Left kidney (tissue), 8 donors: Measurements from ENCODE around the gene ZMYND12. TPM values are rescaled to one million over a fixed set of nuclear protein-coding genes. Genes with fewer than 3 reads are reported as not detected.
A peak's percentile ranks its signal among the peaks of the same experiment; 100 is the strongest.
"Not testable (repeated sequence)": the region's sequence is repeated elsewhere in the genome, so short reads cannot be mapped to it uniquely, and the experiment has no call there.

ENCODE experiments used
- DNase-seq: peaks from one replicate; pipeline ENCODE4 v3.0.0-alpha.2; 2013
- long read RNA-seq, 8 donors: transcript quantifications; one replicate each; lab custom pipeline, GENCODE V29; 2026
- polyA plus RNA-seq: library from polyadenylated mRNA; unstranded; fragments of 120-200 nt; gene quantifications from one replicate; pipeline ENCODE4 v1.2.1, GENCODE V29; 2013; ENCODE audit not compliant: insufficient read length

ZMYND12 gene, protein sequence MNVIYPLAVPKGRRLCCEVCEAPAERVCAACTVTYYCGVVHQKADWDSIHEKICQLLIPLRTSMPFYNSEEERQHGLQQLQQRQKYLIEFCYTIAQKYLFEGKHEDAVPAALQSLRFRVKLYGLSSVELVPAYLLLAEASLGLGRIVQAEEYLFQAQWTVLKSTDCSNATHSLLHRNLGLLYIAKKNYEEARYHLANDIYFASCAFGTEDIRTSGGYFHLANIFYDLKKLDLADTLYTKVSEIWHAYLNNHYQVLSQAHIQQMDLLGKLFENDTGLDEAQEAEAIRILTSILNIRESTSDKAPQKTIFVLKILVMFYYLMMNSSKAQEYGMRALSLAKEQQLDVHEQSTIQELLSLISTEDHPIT
- 5.1 TPM for polyA plus RNA-seq
- long read RNA-seq, donor 1: 0 reads
- long read RNA-seq, donor 2: 0 reads
- long read RNA-seq, donor 3, partial matches to known transcripts: 9 of 66 reads
- long read RNA-seq, donor 3, other reads (novel, unspliced or antisense): 57 of 66 reads
- long read RNA-seq, donor 4: 0 reads
- long read RNA-seq, donor 5, partial matches to known transcripts: 82 of 142 reads
- long read RNA-seq, donor 5, other reads (novel, unspliced or antisense): 60 of 142 reads
- long read RNA-seq, donor 6, partial matches to known transcripts: 0 of 1 reads
- long read RNA-seq, donor 6, other reads (novel, unspliced or antisense): 0 of 1 reads
- long read RNA-seq, donor 7, partial matches to known transcripts: 0 of 1 reads
- long read RNA-seq, donor 7, other reads (novel, unspliced or antisense): 0 of 1 reads
- long read RNA-seq, donor 8, partial matches to known transcripts: 0 of 1 reads
- long read RNA-seq, donor 8, other reads (novel, unspliced or antisense): 0 of 1 reads

- DNase-seq: peak; percentile 90
These were observed at the start of gene ZMYND12, which contains the start of gene PPCS for GRCh38 chr1:42456010-42456753. ZMYND12 (minus strand) TSS chr1:42456022; CDS start chr1:42455997, 25 bp downstream. PPCS (plus strand) TSS chr1:42456543; CDS start chr1:42456566, 23 bp downstream.

GRCh38 chr1:42504535-42505128 lies 48.8 kb upstream of the ZMYND12 start:
- DNase-seq: no peak

GRCh38 chr1:42502031-42502430 lies 46.2 kb upstream of the ZMYND12 start:
- not testable (repeated sequence) for DNase-seq

DNA sequence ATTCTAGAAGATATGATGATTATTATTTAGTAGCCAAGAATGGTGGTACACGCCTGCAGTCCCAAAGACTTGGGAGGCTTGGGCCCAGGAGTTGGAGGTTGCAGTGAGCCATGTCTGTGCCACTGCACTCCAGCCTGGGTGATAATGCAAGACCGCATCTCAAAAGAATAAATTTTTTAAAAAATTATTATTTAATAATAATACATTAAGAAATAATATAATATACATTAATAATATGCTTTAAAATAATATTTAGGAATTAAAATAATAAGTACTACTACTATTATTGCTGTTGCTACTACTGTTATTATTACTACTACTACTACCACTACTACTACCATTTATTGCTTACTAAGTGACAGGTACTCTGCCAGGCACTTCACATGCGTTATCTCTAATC lies 34.4 kb upstream of the ZMYND12 start:
- no peak for DNase-seq

DNA sequence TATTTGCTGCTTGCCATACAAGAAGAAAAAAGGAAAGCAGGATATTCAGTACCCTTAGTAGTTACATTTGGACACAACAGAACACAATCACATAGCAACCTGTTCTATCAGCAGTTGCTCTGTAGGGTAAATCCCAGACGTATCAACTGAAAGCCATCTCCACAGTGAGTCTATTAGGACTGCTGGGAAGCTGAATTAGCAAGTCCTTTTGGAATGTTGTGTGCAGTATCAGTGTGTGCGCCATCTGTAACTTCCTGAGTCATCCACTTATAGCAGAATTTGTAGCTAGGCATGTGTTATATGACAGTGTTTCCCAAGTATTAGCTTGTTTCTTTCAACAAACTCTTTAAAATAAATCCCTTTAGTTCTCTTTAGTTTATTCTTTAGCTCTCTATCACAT lies 28.6 kb upstream of the ZMYND12 start:
- no peak for DNase-seq

GRCh38 chr1:42482635-42483153 lies 26.9 kb upstream of the ZMYND12 start:
- no peak for DNase-seq

DNA sequence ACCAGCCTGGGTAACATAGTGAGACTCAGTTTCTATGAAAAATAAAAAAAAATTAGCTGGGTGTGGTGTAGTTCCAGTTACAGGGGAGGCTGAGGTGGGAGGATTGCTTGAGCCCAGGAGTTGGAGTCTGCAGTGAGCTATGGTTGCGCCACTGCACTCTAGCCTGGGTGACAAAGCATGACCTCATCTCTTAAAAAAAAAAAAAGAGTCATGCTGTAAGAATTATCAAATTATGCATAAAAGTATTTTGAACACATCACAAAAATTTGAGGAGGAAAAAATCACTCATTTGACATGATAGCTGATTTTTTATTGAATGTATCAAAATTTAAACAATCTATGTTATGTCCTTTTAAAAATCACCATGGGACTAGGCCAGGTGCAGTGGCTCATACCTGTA lies 25.1 kb upstream of the ZMYND12 start:
- DNase-seq: no peak

GRCh38 chr1:42479621-42480020 lies 23.8 kb upstream of the ZMYND12 start:
- DNase-seq: no peak

DNA sequence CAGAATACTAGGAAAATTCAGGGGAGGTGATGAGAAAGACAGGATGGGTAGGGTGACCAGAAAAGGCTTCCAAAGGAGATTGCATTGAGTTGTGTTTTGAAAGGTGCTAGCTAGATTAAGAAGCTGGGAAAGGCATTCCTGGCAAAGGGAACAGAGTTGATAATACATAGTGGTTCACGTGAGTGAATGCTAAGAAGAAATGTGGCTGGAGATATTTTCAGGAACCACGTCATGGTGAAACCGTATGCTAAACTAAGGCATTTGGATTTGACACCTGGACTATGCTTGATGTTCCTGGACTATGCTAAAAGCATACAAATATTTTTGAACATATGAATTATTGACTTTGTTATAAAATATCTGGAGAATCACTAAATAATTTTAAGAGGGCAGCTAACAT lies 22.0 kb upstream of the ZMYND12 start:
- no peak for DNase-seq

GRCh38 chr1:42477354-42477753 lies 21.5 kb upstream of the ZMYND12 start:
- DNase-seq: not testable (repeated sequence)

DNA sequence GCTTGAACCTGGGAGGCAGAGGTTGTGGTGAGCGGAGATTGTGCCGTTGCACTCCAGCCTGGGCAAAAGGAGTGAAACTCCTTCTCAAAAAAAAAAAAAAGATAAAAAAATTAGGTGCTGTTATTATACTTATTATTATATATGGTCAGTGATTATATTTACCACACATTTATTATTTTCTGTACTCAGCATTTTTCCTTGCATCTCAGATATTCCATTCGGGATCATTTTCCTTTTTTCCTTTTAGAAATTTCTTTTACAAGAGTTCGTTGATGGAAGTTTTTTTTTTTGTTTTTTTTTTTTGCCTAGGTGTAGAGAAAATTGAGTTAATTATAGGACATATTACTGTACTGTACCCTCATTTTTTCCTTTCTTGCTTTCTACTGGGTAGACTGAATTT lies 20.8 kb upstream of the ZMYND12 start:
- no peak for DNase-seq

DNA sequence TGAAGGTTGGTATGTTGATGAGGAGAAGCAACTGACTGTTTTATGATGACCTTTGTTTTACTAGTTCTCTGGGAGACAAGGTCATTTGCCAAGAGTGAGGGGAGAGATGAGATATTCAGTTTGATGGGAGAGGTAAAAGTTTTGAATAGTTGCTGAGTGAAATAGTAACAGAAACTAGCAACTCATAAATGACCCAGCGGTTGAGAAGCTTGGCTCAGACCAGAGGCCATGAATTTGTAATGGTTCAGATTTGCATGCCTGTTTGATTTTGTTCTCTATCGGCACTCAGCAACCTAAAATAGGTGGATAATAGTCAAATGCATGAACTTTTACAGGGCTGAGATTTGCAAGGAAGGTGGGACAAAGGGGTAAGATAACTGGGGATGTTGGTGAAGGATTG lies 13.9 kb upstream of the ZMYND12 start:
- no peak for DNase-seq

- DNase-seq: no peak
These were observed 10.2 kb upstream of the ZMYND12 start for GRCh38 chr1:42466030-42466429.

DNA sequence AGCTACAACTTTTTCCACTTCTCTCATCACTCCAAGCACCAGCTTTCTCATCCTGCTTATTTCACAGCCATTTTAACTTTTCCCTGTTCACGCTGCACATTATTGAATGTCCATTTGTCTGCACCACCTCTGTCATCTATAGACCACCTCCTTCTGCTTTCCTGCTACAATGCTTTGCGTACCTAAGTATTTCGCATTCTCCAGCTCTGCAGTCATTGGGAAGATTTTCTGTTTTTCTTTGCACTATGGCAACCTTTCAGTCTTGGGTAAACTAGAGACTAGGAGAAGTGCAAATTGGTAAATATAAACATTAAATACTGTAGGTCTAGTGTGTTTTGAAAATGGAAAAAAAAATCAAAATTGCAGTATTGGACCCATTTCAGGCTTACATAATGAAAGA lies 8.1 kb upstream of the ZMYND12 start:
- DNase-seq: no peak

- DNase-seq: peak; percentile 99
These were observed 7.3 kb upstream of the ZMYND12 start, which contains the start of gene CCDC30 for GRCh38 chr1:42462828-42463763. CCDC30 (plus strand) TSS chr1:42463286; CDS start chr1:42480552, 17,266 bp downstream.

DNA sequence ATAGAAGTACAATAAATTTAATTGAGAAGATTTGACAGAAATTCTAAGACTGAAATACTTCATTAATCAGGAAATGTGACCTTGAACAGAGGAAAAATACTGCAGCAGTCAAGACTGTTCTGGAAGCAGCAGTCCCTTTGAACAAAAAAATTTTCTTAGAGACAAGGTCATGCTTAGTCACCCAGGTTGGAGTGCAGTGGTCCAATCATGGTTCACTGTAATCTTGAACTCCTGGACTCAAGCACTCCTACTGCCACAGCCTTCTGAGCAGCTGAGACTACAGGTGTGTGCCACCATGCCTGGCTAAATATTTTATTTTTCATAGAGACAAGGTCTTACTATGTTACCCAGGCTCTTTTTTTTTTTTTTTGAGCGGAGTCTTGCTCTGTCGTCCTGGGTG lies 5.4 kb upstream of the ZMYND12 start:
- DNase-seq: no peak

DNA sequence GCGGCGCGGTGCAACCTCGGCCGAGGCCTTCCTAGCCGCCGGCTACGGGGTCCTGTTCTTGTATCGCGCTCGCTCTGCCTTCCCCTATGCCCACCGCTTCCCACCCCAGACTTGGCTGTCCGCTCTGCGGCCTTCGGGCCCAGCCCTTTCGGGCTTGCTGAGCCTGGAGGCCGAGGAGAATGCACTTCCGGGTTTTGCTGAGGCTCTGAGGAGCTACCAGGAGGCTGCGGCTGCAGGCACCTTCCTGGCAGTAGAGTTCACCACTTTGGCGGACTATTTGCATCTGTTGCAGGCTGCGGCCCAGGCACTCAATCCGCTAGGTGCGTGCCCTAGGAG lies 900 bp upstream of the ZMYND12 start:
- DNase-seq: peak; percentile 41

DNA sequence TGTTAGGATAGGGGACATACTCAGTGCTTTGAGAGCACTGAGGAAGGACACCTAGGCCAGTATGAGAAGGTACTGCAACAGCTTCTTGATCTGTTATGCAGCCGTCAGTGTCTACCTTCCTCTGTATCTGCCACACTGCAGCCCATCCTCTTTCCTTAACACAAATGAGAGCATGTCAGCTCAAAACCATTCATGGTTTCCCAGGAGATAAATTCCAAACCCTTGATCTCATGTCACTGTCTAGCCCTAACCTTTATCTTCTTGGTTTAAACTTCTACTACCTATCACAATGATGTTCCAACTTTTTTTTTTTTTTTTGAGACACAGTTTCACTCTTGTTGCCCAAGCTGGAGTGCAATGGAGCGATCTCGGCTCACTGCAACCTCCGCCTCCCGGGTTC lies 1.4 kb downstream of the ZMYND12 start:
- no peak for DNase-seq

DNA sequence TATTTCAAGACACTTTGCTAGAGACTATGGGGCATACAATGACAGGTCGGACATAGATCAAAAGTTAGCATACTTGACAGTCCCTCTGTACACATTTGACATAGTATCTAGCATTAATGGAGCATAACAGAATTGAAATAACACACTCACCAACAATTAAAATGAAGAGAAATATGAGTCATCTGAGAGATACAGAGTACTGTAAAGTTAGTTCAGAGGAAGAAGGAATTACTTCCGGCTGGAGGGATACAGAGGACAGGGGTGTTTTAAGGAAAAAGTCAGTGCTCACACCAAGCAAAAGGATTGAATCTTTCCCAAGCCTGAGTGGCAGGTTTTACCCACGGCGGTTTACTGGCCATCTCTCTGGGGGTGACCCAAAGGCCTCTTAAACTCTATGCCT lies 2.4 kb downstream of the ZMYND12 start:
- no peak for DNase-seq

GRCh38 chr1:42450061-42450460 lies 5.8 kb downstream of the ZMYND12 start:
- no peak for DNase-seq

- DNase-seq: no peak
These were observed 6.6 kb downstream of the ZMYND12 start for GRCh38 chr1:42449256-42449655.
